Measurements from ENCODE around the gene AKR7A3. TPM values are rescaled to one million over a fixed set of nuclear protein-coding genes. Genes with fewer than 3 reads are reported as not detected.
"Not testable (repeated sequence)": the region's sequence is repeated elsewhere in the genome, so short reads cannot be mapped to it uniquely, and the experiment has no call there.

AKR7A3 gene
- not detected for polyA plus RNA-seq (2012; ENCODE audit: insufficient read depth, insufficient read length, low read depth)

DNA sequence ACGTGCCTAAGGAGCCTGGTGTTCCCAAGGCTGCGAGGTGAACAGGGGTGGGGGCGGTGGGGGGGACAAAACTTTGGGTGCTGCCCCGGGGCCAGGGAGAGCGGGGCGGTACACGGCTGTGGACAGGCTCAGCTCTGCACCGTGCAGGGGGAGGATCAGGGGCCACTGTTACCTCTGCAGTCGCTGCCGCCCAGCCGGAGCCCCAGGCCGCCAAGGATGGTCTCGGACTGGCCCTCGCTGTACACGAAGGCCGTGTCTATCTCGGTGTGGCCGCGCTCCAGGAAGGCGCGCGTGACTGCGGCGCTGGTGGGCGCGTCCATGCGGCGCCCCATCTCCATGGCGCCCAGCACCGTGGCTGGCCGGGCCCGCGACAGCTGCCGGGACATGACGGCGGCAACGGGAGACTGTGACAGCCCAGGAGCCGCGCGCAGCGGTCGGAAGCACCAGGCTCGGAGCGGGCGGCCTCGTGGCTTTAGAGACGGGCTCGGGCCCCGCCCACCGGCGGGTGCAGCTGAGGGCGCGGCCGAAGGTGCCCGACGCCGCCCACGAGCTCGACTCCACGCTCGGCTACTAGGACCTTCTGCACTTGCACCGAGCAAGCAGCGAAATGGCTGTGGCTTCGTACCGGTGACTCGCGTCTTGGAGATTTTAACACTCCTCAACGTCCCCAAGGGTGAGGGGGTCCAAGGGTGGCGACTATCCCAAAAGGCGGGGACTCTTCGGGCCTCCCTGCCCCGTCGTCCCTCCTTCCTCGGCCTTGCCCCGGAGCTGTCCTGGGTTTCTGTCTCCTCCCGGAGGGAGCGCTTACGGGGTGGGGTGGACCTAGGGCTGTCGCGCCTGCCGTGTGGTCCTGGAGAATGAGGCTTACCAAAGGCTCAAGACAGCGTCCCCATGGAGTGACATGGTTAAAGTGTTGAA lies at the start of gene AKR7A3:
AKR7A3 (minus strand) TSS at position 447 of the 918 bp plus-strand sequence; CDS start at position 386, 61 bp downstream.
- H3K9me3 ChIP-seq, H3K36me3 ChIP-seq, H3K27me3 ChIP-seq, H3K4me1 ChIP-seq: not testable (repeated sequence)
- peak within 1 kb of the TSS; percentile 48 for H3K4me3 ChIP-seq (ENCODE audit: low read depth, low read length)
- DNase-seq, result peak; percentile 68

DNA sequence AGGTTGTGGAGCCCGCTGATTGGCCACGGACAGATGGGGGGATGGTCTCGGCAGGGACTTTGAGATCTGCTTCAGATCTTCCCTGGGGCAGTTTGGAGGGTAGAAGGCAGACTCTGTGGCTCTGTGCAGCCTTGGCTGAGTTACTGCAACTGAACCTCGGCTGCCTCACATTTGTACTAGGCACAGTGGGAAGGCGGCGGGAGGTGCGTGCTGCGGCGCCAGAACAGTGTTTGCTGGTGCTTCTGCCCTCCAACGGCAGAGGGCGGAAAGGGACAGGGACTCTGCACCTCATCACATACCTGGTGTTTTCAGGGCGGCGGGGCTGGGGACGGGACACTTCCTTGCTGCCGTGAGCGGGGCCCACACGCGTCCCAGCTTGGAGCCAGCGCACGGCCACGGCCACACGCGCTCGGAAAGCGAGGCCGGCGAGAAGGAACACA lies 49.8 kb upstream of the AKR7A3 start:
- Histone ChIP-seq H3K36me3 (no peaks in the 10 kb centered on the region; the same call in 1 of the 2 replicates), H3K9me3 (no peaks in the 10 kb centered on the region), H3K27me3 (no peaks in the 10 kb centered on the region), H3K4me3 (ENCODE audit: low read depth, low read length) (no peak overlapping the region), H3K4me1 (no peaks in the 10 kb centered on the region)
- TF ChIP-seq, protein P1, sequence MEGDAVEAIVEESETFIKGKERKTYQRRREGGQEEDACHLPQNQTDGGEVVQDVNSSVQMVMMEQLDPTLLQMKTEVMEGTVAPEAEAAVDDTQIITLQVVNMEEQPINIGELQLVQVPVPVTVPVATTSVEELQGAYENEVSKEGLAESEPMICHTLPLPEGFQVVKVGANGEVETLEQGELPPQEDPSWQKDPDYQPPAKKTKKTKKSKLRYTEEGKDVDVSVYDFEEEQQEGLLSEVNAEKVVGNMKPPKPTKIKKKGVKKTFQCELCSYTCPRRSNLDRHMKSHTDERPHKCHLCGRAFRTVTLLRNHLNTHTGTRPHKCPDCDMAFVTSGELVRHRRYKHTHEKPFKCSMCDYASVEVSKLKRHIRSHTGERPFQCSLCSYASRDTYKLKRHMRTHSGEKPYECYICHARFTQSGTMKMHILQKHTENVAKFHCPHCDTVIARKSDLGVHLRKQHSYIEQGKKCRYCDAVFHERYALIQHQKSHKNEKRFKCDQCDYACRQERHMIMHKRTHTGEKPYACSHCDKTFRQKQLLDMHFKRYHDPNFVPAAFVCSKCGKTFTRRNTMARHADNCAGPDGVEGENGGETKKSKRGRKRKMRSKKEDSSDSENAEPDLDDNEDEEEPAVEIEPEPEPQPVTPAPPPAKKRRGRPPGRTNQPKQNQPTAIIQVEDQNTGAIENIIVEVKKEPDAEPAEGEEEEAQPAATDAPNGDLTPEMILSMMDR (IDR thresholded peaks at IDR 0.05; ENCODE audit: low read depth, low read length), result no peak
- peak; percentile 38 for DNase-seq

DNA sequence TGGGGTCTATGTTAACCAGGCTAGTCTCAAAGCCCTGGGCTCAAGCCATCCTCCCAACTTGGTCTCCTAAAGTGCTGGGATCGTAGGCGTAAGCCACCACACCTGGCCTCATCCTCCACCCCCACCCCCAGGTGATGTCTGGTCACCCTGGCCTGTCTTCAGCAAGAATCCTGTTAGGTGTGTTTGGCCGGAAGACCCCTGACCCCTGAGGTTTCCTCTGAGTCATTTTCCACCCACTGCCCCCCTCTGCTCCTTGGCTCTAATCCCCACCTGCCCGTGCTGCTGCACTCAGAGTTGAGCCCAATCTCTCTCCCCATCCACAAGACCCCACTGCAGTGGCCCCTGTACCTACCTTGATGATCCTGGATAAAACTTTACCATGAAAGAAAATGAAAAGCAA lies 48.7 kb upstream of the AKR7A3 start:
- Histone ChIP-seq H3K4me3 (ENCODE audit: low read depth, low read length) (no peak overlapping the region), H3K27me3 (no peaks in the 10 kb centered on the region), H3K36me3 (no peaks in the 10 kb centered on the region), H3K9me3 (no peaks in the 10 kb centered on the region), H3K4me1 (no peaks in the 10 kb centered on the region)
- DNase-seq, result no peak
- TF ChIP-seq, protein P1 (IDR thresholded peaks at IDR 0.05; ENCODE audit: low read depth, low read length), result no peak

DNA sequence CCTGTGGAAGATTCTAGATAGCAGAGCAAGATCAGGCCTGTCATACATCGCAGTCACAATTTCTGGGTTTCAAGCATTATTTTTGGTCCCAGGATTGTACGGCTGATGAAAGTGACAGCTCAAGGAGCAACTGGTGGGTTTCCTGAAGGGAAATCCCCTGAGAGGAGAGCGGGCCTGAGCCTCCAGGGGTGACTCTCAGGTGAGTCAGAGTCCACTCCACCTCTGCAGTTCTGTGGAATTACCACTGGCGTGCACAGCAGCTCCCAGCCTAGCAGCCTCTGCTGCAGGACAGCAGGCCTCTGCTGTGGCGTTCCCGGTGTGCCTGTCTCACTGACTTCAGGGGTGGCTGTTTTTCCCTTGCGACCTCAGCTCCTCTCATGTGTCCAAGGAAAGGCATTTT lies 48.0 kb upstream of the AKR7A3 start:
- Histone ChIP-seq H3K4me3 (ENCODE audit: low read depth, low read length) (no peak overlapping the region), H3K27me3 (no peaks in the 10 kb centered on the region), H3K9me3 (no peaks in the 10 kb centered on the region), H3K4me1 (no peaks in the 10 kb centered on the region), H3K36me3 (no peaks in the 10 kb centered on the region)
- DNase-seq, result no peak
- TF ChIP-seq, protein P1 (IDR thresholded peaks at IDR 0.05; ENCODE audit: low read depth, low read length), result no peak

DNA sequence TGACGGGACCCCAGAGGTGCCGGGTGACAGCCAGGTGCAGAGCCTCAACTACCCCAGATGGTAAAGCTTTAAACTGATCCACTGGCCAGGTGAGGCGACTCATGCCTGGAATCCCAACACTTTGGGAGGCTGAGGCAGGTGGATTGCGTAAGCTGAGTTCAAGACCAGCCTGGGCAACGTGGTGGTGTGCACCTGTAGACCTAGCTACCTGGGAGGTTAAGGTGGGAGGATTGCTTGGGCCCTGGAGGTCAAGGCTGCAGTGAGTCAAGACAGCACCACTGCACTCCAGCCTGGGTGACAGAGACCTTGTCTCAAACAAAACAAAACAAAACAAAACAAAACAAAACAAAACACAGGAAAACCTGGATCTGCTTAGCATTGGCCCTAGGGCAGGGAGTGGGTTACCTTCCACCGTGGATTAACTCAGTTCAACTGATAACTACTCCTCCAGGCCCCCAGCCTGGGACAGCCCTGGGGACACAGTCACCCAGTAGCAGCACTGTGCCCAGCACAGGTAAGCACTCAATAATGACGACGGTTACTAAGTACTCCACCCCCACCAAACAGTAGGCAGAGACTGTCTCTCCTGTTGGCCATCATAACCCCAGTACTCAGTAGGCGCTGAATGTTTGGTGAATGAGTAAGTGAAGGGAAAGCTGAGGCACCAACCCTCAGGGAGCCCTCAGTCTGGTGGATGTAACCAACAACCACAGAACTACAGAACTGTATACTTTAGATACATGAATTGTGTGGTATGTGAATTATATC lies 45.2 kb upstream of the AKR7A3 start:
- DNase-seq, result no peak
- TF ChIP-seq, protein P1 (IDR thresholded peaks at IDR 0.05; ENCODE audit: low read depth, low read length), result no peak
- H3K4me1 ChIP-seq, result no peaks in the 10 kb centered on the region
- H3K9me3 ChIP-seq, result no peaks in the 10 kb centered on the region
- no peaks in the 10 kb centered on the region for H3K27me3 ChIP-seq
- H3K4me3 ChIP-seq (ENCODE audit: low read depth, low read length), result no peak overlapping the region
- no peaks in the 10 kb centered on the region for H3K36me3 ChIP-seq

DNA sequence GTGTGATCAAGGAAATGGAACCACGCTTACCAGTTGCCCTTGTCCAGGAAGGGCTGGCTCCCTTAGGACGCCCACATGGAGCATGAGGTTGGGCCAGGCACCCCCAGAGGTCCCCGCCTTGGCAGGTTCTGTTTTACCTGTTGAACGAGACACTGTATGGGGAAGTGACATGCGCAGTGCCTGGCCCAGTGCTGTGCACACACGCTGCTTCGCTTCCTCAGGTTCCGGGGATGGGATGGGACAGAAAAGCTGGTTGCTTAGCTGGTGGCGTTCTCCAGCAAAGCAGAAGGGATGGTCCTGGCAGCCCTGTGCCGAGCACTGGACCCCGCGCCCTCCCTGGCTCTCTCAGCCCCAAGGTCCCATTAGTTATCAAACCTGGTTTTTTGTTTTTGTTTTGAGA lies 44.3 kb upstream of the AKR7A3 start:
- H3K36me3 ChIP-seq, result no peaks in the 10 kb centered on the region
- H3K4me3 ChIP-seq (ENCODE audit: low read depth, low read length), result no peak overlapping the region
- DNase-seq, result no peak
- no peaks in the 10 kb centered on the region for H3K27me3 ChIP-seq
- no peaks in the 10 kb centered on the region for H3K4me1 ChIP-seq
- TF ChIP-seq, protein P1 (IDR thresholded peaks at IDR 0.05; ENCODE audit: low read depth, low read length), result no peak
- H3K9me3 ChIP-seq, result no peaks in the 10 kb centered on the region

All from BE2C (cell line).